ENCODE data around the gene RPS29.

The RPS29 gene

DNA sequence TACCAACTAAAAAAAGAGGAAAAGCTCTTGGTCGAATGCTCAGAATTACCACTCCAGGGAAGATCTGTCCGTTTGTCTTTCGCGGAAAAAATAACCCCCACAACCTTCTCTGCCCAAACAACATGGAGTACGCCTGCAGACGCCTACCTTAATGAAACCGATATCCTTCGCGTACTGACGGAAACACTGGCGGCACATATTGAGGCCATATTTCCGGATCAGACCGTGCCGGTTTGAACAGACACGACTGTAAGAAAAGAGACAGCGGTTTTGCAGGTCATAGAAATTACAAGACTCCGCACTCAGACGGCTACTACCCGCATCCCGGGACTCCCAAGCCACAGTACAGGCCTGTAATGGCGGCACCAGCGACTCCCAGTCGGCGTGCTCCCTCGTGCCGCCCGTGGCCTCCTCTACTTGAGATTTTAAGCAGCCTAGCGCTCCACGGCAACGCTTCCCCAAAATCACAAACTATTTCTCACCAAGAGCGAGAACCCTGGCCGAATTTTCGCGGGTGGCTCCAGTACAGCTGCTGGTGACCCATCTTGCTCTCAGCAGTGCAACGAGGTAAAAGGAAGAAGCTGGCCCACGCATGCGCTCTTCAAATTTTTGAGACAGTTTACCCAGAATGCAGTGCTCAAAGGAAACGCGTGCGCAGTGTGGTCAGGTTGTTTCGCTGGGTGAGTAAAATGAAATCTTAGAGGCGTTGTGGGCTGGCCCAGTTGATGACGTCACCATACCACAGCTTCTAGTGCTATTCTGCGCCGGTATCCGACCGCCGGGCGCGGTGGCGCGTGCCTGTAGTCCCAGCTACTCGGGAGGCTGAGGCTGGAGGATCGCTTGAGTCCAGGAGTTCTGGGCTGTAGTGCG is at the start of gene RPS29:
TSS of gene RPS29 (minus strand) at position 578 of the 870 bp plus-strand sequence. CDS start at position 544, 34 bp downstream.
- Histone ChIP-seq H3K27me3 (ENCODE audit: insufficient read depth, low read length) (no peaks in the 10 kb centered on the region), H3K4me3 (ENCODE audit: low read length) (peak within 1 kb of the TSS; percentile 88), H3K27ac (ENCODE audit: low read length) (peak within 1 kb of the TSS; percentile 97), H3K9me3 (ENCODE audit: insufficient read depth, low read depth, low read length) (no peaks in the 10 kb centered on the region), H3K9ac (ENCODE audit: low read depth, low read length) (peak within 1 kb of the TSS; percentile 97), H3K4me1 (ENCODE audit: insufficient read depth, low read length) (0 out of 2 replicates have a peak, but pooled peaks cover 2% of the 10 kb centered on the region), H3K36me3 (ENCODE audit: insufficient read depth, low read depth, low read length) (peaks cover 43% of the 10 kb centered on the region)

- H3K9ac ChIP-seq (ENCODE audit: low read depth, low read length) = peak within 1 kb of the TSS; percentile 95
- H3K4me1 ChIP-seq (ENCODE audit: insufficient read depth, low read length) = peaks cover 4% of the 10 kb centered on the region; the same call in 1 of the 2 replicates
- H3K9me3 ChIP-seq (ENCODE audit: insufficient read depth, low read depth, low read length) = no peaks in the 10 kb centered on the region
- peak within 1 kb of the TSS; percentile 96 for H3K27ac ChIP-seq (ENCODE audit: low read length)
- H3K4me3 ChIP-seq (ENCODE audit: low read length) = peak within 1 kb of the TSS; percentile 89
- peaks cover 39% of the 10 kb centered on the region for H3K36me3 ChIP-seq (ENCODE audit: insufficient read depth, low read depth, low read length)
- H3K27me3 ChIP-seq (ENCODE audit: insufficient read depth, low read length) = no peaks in the 10 kb centered on the region
These were observed 48.6 kb upstream of the RPS29 start, which contains the start of gene DNAAF2 for GRCh38 chr14:49634547-49635334. Gene DNAAF2 (minus strand): TSS chr14:49635244. CDS start chr14:49635149, 95 bp downstream.

- peaks cover 33% of the 10 kb centered on the region for H3K36me3 ChIP-seq (ENCODE audit: insufficient read depth, low read depth, low read length)
- peaks cover 4% of the 10 kb centered on the region; the same call in 1 of the 2 replicates for H3K4me1 ChIP-seq (ENCODE audit: insufficient read depth, low read length)
- no peaks in the 10 kb centered on the region for H3K9me3 ChIP-seq (ENCODE audit: insufficient read depth, low read depth, low read length)
- peak overlapping the region; percentile 89 for H3K4me3 ChIP-seq (ENCODE audit: low read length)
- no peaks in the 10 kb centered on the region for H3K27me3 ChIP-seq (ENCODE audit: insufficient read depth, low read length)
- peak overlapping the region; percentile 95 for H3K9ac ChIP-seq (ENCODE audit: low read depth, low read length)
- peak overlapping the region; percentile 96 for H3K27ac ChIP-seq (ENCODE audit: low read length)
These were observed 47.7 kb upstream of the RPS29 start for GRCh38 chr14:49633640-49634546.

DNA sequence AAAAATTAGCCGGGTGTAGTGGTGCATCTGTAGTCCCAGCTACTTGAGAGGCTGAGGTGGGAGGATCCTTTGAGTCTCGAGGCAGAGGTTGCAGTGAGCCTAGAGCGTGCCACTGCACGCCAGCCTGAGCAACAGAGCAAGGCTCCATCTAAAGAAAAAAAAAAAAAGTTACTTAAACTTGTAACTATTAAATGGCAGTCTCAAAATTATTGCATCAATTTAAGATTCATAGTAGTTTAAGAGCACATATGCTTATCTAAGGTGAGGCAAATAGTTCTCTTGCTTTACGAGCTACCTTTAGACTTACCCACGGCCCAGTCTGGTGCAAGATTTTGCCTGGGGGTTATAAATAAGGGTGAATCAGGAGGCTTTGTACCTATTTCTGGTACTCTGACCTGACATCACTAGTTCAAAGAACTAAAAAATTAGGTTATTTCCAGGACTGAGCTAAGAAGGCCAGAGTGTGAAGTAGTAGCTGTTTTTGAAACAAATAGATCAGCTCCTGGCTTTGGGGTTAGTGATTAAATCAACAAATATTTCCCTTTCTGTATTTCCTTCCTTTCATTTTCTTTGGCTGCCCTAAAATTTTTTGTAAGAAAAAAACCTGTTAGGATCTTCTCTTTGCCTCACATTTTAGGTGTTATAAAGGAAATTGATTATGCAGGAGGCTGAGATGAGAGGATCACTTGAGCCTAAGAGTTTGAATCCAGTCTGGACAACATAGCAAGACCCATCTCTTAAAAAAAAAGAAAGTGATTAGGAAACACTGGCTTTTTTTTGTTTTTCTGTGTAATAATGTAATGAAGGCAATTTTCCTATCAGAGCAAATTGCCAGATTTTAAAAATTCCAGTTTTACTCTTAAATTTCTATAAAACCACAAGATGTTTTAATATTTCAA is 38.0 kb upstream of the RPS29 start:
- Histone ChIP-seq H3K4me1 (ENCODE audit: insufficient read depth, low read length) (0 out of 2 replicates have a peak, but pooled peaks cover 4% of the 10 kb centered on the region), H3K27ac (ENCODE audit: low read length) (no peak overlapping the region), H3K9ac (ENCODE audit: low read depth, low read length) (no peak overlapping the region), H3K36me3 (ENCODE audit: insufficient read depth, low read depth, low read length) (peaks cover 41% of the 10 kb centered on the region), H3K27me3 (ENCODE audit: insufficient read depth, low read length) (no peaks in the 10 kb centered on the region), H3K9me3 (ENCODE audit: insufficient read depth, low read depth, low read length) (no peaks in the 10 kb centered on the region), H3K4me3 (ENCODE audit: low read length) (no peak overlapping the region)

DNA sequence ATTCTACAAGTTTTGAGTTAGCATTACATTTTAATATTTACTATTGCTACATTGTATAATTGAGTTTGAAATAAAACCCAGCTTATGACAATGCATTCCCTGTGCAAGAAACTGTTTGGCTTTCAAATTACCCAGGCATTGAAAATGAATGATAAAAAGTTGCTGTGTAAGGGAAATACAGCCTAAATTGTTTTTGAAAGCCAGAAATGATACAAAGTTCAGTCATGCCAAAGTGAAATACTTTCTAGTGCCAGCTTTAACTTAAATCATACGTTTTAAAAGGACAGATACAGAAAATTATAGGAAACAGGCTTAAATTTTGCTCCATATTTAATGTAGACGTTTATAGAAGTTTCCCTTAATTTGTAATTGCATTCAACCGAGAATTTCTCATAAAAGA is 37.2 kb upstream of the RPS29 start:
- 0 out of 2 replicates have a peak, but pooled peaks cover 4% of the 10 kb centered on the region for H3K4me1 ChIP-seq (ENCODE audit: insufficient read depth, low read length)
- H3K4me3 ChIP-seq (ENCODE audit: low read length) = peak overlapping the region; percentile 99; the same call in 1 of the 2 replicates
- no peak overlapping the region for H3K27ac ChIP-seq (ENCODE audit: low read length)
- H3K36me3 ChIP-seq (ENCODE audit: insufficient read depth, low read depth, low read length) = peaks cover 48% of the 10 kb centered on the region
- H3K27me3 ChIP-seq (ENCODE audit: insufficient read depth, low read length) = no peaks in the 10 kb centered on the region
- no peaks in the 10 kb centered on the region for H3K9me3 ChIP-seq (ENCODE audit: insufficient read depth, low read depth, low read length)
- no peak overlapping the region for H3K9ac ChIP-seq (ENCODE audit: low read depth, low read length)

- Histone ChIP-seq H3K27ac (ENCODE audit: low read length) (no peak overlapping the region), H3K9ac (ENCODE audit: low read depth, low read length) (no peak overlapping the region; the same call in 1 of the 2 replicates), H3K27me3 (ENCODE audit: insufficient read depth, low read length) (no peaks in the 10 kb centered on the region), H3K4me1 (ENCODE audit: insufficient read depth, low read length) (0 out of 2 replicates have a peak, but pooled peaks cover 4% of the 10 kb centered on the region), H3K9me3 (ENCODE audit: insufficient read depth, low read depth, low read length) (no peaks in the 10 kb centered on the region), H3K4me3 (ENCODE audit: low read length) (peak overlapping the region; percentile 99), H3K36me3 (ENCODE audit: insufficient read depth, low read depth, low read length) (peaks cover 49% of the 10 kb centered on the region)
These were observed 35.9 kb upstream of the RPS29 start for GRCh38 chr14:49622022-49622607.

GRCh38 chr14:49621114-49621881 is 35.1 kb upstream of the RPS29 start:
- H3K27ac ChIP-seq (ENCODE audit: low read length) = no peak overlapping the region
- H3K36me3 ChIP-seq (ENCODE audit: insufficient read depth, low read depth, low read length) = peaks cover 40% of the 10 kb centered on the region
- 0 out of 2 replicates have a peak, but pooled peaks cover 4% of the 10 kb centered on the region for H3K4me1 ChIP-seq (ENCODE audit: insufficient read depth, low read length)
- H3K27me3 ChIP-seq (ENCODE audit: insufficient read depth, low read length) = no peaks in the 10 kb centered on the region
- H3K9ac ChIP-seq (ENCODE audit: low read depth, low read length) = peak overlapping the region; percentile 66; the same call in 1 of the 2 replicates
- H3K9me3 ChIP-seq (ENCODE audit: insufficient read depth, low read depth, low read length) = no peaks in the 10 kb centered on the region
- peak overlapping the region; percentile 99 for H3K4me3 ChIP-seq (ENCODE audit: low read length)

DNA sequence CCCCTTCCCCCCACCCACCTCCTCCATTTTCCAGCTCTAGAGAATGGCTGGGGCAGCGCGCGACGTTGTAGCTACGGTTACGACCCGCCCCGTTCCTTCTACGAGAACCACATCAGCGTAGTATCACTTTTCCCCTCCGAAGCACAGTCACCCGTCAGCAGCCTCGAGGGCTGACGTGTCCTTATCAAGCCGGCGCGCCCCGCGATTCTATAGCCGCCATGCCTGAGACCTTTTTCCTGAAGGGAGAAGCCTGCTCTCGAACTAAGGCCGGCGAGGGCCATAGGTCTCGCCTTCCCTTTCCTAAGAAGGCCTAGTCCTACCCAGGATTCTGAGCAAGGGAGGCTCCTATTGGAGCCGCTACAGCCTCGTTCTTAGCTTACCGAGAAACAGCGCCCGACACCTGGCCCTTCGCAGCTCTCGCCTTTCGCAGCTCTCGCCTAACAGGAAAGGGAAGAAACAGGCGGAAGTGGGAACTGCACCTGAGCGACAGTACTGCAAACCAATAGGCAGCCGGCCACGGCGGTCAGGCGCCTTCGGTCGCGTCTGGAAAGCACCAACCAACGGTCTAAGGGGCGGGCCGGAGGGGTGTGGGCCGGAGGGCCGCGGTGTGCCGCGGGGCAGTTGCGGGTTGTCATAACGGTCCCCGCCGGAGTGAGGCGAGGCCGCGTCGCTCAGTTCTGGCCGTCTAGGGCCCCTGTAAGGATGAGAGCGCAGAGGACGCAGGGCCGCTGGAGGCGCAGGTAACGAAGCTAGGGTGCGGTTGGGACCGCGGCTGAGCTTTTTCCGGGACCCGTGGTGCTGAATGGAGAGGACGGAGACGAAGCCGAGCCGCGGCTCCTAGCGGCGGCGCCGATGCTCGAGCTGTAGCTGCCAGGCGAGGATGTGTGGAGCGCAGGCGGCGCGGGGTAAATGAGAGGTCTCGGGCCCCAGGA is 34.3 kb upstream of the RPS29 start, which contains the start of the genes MGAT2 and RPL36AL:
TSS of gene MGAT2 (plus strand) at position 618 of the 932 bp plus-strand sequence. CDS start 470 bp downstream, outside the sequence.
TSS of gene RPL36AL (minus strand) at position 445 of the 932 bp plus-strand sequence. CDS start 1,522 bp downstream, outside the sequence.
- peak within 1 kb of the TSS; percentile 99 for H3K4me3 ChIP-seq (ENCODE audit: low read length)
- peak within 1 kb of the TSS; percentile 97 for H3K9ac ChIP-seq (ENCODE audit: low read depth, low read length)
- H3K27ac ChIP-seq (ENCODE audit: low read length) = peak within 1 kb of the TSS; percentile 86
- no peaks in the 10 kb centered on the region for H3K9me3 ChIP-seq (ENCODE audit: insufficient read depth, low read depth, low read length)
- H3K36me3 ChIP-seq (ENCODE audit: insufficient read depth, low read depth, low read length) = peaks cover 32% of the 10 kb centered on the region
- H3K4me1 ChIP-seq (ENCODE audit: insufficient read depth, low read length) = 0 out of 2 replicates have a peak, but pooled peaks cover 4% of the 10 kb centered on the region
- H3K27me3 ChIP-seq (ENCODE audit: insufficient read depth, low read length) = no peaks in the 10 kb centered on the region
